H9 (cell line): Measurements from ENCODE around the gene AOC1. TPM values are rescaled to one million over a fixed set of nuclear protein-coding genes. Genes with fewer than 3 reads are reported as not detected.

Experiments
- DNase-seq: peaks from one replicate; pipeline ENCODE4 v3.0.0-alpha.2; 2017
- H2AFZ ChIP-seq: one replicate; pipeline ENCODE4 v1.6.1; 2013; ENCODE audit warnings: mild to moderate bottlenecking, low read length, control low read depth, moderate library complexity
- H2AK5ac ChIP-seq: 2 replicates; pipeline ENCODE4 v1.6.1; 2013; ENCODE audit warnings: low read length, control low read depth, mixed read lengths; ENCODE audit not compliant: insufficient read length
- H2BK120ac ChIP-seq: one replicate; pipeline ENCODE4 v1.6.1; 2013; ENCODE audit warnings: low read depth, mild to moderate bottlenecking, low read length, control low read depth, inconsistent platforms; ENCODE audit not compliant: poor library complexity, severe bottlenecking
- H2BK12ac ChIP-seq: 2 replicates; pipeline ENCODE4 v1.6.1; 2013; ENCODE audit warnings: low read length, control low read depth, mixed read lengths, low read depth; ENCODE audit not compliant: insufficient read length
- H2BK15ac ChIP-seq: 2 replicates; pipeline ENCODE4 v1.6.1; 2013; ENCODE audit warnings: low read depth, low read length, control low read depth
- H2BK20ac ChIP-seq: one replicate; pipeline ENCODE4 v1.6.1; 2013; ENCODE audit warnings: low read depth, mild to moderate bottlenecking, low read length, control low read depth, inconsistent platforms; ENCODE audit not compliant: poor library complexity, severe bottlenecking
- H2BK5ac ChIP-seq: 2 replicates; pipeline ENCODE4 v1.6.1; 2013; ENCODE audit warnings: low read length, control low read depth, mixed read lengths; ENCODE audit not compliant: insufficient read length
- H3K14ac ChIP-seq: 2 replicates; pipeline ENCODE4 v1.6.1; 2013; ENCODE audit warnings: low read length, control low read depth; ENCODE audit not compliant: insufficient read depth
- H3K18ac ChIP-seq: 2 replicates; pipeline ENCODE4 v1.6.1; 2013; ENCODE audit warnings: low read depth, mild to moderate bottlenecking, mixed read lengths, low read length, control low read depth; ENCODE audit not compliant: insufficient read length
- H3K23ac ChIP-seq: 2 replicates; pipeline ENCODE4 v1.6.1; 2013; ENCODE audit warnings: low read length, control low read depth, mixed read lengths, low read depth; ENCODE audit not compliant: insufficient read length
- H3K23me2 ChIP-seq: 2 replicates; pipeline ENCODE4 v1.6.1; 2013; ENCODE audit warnings: low read depth, mild to moderate bottlenecking, mixed read lengths, low read length, control low read depth; ENCODE audit not compliant: insufficient read length, poor library complexity, severe bottlenecking
- H3K27ac ChIP-seq: 2 replicates; pipeline ENCODE4 v1.5.1; 2013; ENCODE audit warnings: low read length, control low read depth, mixed read lengths, low read depth; ENCODE audit not compliant: insufficient read length
- H3K27me3 ChIP-seq: 2 replicates; pipeline ENCODE4 v1.6.1; 2013; ENCODE audit warnings: low read length, control low read depth, inconsistent platforms; ENCODE audit not compliant: insufficient read depth
- H3K4ac ChIP-seq: 2 replicates; pipeline ENCODE4 v1.6.1; 2013; ENCODE audit warnings: low read depth, mild to moderate bottlenecking, control low read depth, inconsistent platforms, low read length, moderate library complexity
- H3K4me1 ChIP-seq: 2 replicates; pipeline ENCODE4 v1.6.1; 2013; ENCODE audit warnings: low read length, control low read depth, inconsistent platforms; ENCODE audit not compliant: insufficient read depth
- H3K4me2 ChIP-seq: 2 replicates; pipeline ENCODE4 v1.6.1; 2013; ENCODE audit warnings: low read length, control low read depth, mixed read lengths; ENCODE audit not compliant: insufficient read length, insufficient read depth
- H3K56ac ChIP-seq: 2 replicates; pipeline ENCODE4 v1.6.1; 2013; ENCODE audit warnings: low read depth, mild to moderate bottlenecking, mixed read lengths, low read length, control low read depth; ENCODE audit not compliant: insufficient read length
- H3K79me1 ChIP-seq: 2 replicates; pipeline ENCODE4 v1.6.1; 2013; ENCODE audit warnings: low read depth, mild to moderate bottlenecking, moderate library complexity, low read length, control low read depth, inconsistent platforms; ENCODE audit not compliant: insufficient read depth, poor library complexity, severe bottlenecking
- H3K79me2 ChIP-seq: 2 replicates; pipeline ENCODE4 v1.6.1; 2013; ENCODE audit warnings: low read length, control low read depth, inconsistent platforms; ENCODE audit not compliant: insufficient read depth
- H3K9ac ChIP-seq: 2 replicates; pipeline ENCODE4 v1.6.1; 2013; ENCODE audit warnings: low read length, control low read depth, mixed read lengths; ENCODE audit not compliant: insufficient read length; ENCODE audit errors: extremely low read depth
- H3K9me3 ChIP-seq: one replicate; pipeline ENCODE4 v1.6.1; 2013; ENCODE audit warnings: low read depth, low read length, inconsistent platforms; ENCODE audit not compliant: control insufficient read depth
- H3T11ph ChIP-seq: one replicate; pipeline ENCODE4 v1.6.1; 2013; ENCODE audit warnings: mild to moderate bottlenecking, low read length, control low read depth, inconsistent platforms
- H4K20me1 ChIP-seq: one replicate; pipeline ENCODE4 v1.6.1; 2013; ENCODE audit not compliant: control insufficient read depth, insufficient read length, insufficient read depth
- H4K5ac ChIP-seq: 2 replicates; pipeline ENCODE4 v1.6.1; 2013; ENCODE audit warnings: low read depth, mild to moderate bottlenecking, mixed read lengths, low read length, control low read depth; ENCODE audit not compliant: insufficient read length
- H4K8ac ChIP-seq: replicated peaks from 2 replicates; pipeline ENCODE4 v1.6.1; 2013; ENCODE audit warnings: low read length, control low read depth, mixed read lengths, low read depth; ENCODE audit not compliant: insufficient read length
- H4K91ac ChIP-seq: 2 replicates; pipeline ENCODE4 v1.6.1; 2013; ENCODE audit warnings: low read depth, mild to moderate bottlenecking, moderate library complexity, mixed read lengths, low read length, control low read depth; ENCODE audit not compliant: insufficient read length
- H3K27ac Mint-ChIP-seq, 3 experiments: 2 replicates in 2 of 3; 3 replicates in 1 of 3; pipeline ENCODE4 v1.8.0; 2020 to 2021; ENCODE audit warnings: mixed read lengths in 3 of 3, mild to moderate bottlenecking in 1 of 3, moderate library complexity in 1 of 3
- H3K27me3 Mint-ChIP-seq: 2 replicates; pipeline ENCODE4 v1.8.0; 2021; ENCODE audit warnings: low read depth, mild to moderate bottlenecking, moderate library complexity, mixed read lengths
- H3K36me3 Mint-ChIP-seq, 3 experiments: 2 replicates in 2 of 3; 3 replicates in 1 of 3; pipeline ENCODE4 v1.8.0; 2020 to 2021; ENCODE audit warnings: low read depth in 3 of 3, mixed read lengths in 3 of 3; ENCODE audit not compliant: insufficient read depth in 1 of 3
- H3K4me1 Mint-ChIP-seq, 2 experiments: 2 replicates each; pipeline ENCODE4 v1.8.0; 2020; ENCODE audit warnings: mixed read lengths in 2 of 2
- H3K4me3 Mint-ChIP-seq, 2 experiments: 2 replicates in 1 of 2; 3 replicates in 1 of 2; pipeline ENCODE4 v1.8.0; 2020 to 2021; ENCODE audit warnings: mild to moderate bottlenecking in 2 of 2, mixed read lengths in 2 of 2, moderate library complexity in 1 of 2
- H3K9me3 Mint-ChIP-seq, 2 experiments: 2 replicates in 1 of 2; 3 replicates in 1 of 2; pipeline ENCODE4 v1.8.0; 2020; ENCODE audit warnings: mild to moderate bottlenecking in 2 of 2, mixed read lengths in 2 of 2, moderate library complexity in 1 of 2
- CTCF ChIP-seq: fragments of 200-600 bp; sonication (generic); conservative IDR thresholded peaks from 3 replicates; pipeline ENCODE4 v1.8.0; 2021; ENCODE audit warnings: antibody characterized with exemption, mild to moderate bottlenecking
- WGBS: extraction: QIAGEN DNeasy Blood & Tissue Kit; methylation state at CpG from one replicate; pipeline ENCODE4 v1.1.7; 2013; ENCODE audit warnings: missing lambda C conversion rate, low lambda C conversion rate, mixed read lengths; ENCODE audit not compliant: insufficient read length; ENCODE audit errors: extremely low coverage; 5-methylcytosine and 5-hydroxymethylcytosine counted together
- total RNA-seq: library from RNA; stranded (reverse); gene quantifications from 2 replicates; pipeline ENCODE4 v1.2.1, GENCODE V29; 2021

AOC1 gene
- total RNA-seq, 1 experiment from 2014 or later = 0.28 TPM

GRCh38 chr7:150838965-150839650 is 13.2 kb upstream of the AOC1 start:
- Histone ChIP-seq H4K8ac (no peak overlapping the region), H3K23ac (no peak overlapping the region), H3K23me2 (no peaks in the 10 kb centered on the region), H3K9me3 (no peaks in the 10 kb centered on the region), H2BK5ac (no peak overlapping the region), H3T11ph (no peak overlapping the region), H3K27me3 (no peaks in the 10 kb centered on the region), H3K56ac (no peak overlapping the region), H4K20me1 (no peaks in the 10 kb centered on the region), H3K18ac (no peak overlapping the region), H2AFZ (no peak overlapping the region), H3K14ac (no peak overlapping the region), H2BK20ac (no peak overlapping the region), H3K4ac (no peak overlapping the region), H2BK12ac (no peak overlapping the region), H3K27ac (no peak overlapping the region), H3K4me2 (no peak overlapping the region), H3K9ac (no peak overlapping the region), H2BK120ac (no peak overlapping the region), H3K79me1 (no peaks in the 10 kb centered on the region), H4K91ac (no peak overlapping the region), H2AK5ac (no peak overlapping the region), H3K79me2 (no peaks in the 10 kb centered on the region), H4K5ac (no peak overlapping the region), H3K4me1 (no peaks in the 10 kb centered on the region), H2BK15ac (no peak overlapping the region)
- Mint-ChIP-seq H3K4me1 (no peaks in the 10 kb centered on the region), H3K36me3 (no peaks in the 10 kb centered on the region), H3K27ac (no peak overlapping the region), H3K9me3 (no peaks in the 10 kb centered on the region; a peak in 1 of 5 replicates), H3K27me3 (peaks cover 49% of the 10 kb centered on the region), H3K4me3 (no peak overlapping the region)
- no peak for DNase-seq
- no peak for TF ChIP-seq CTCF
- no CpG with 5 or more reads among the region's 7 CpGs for WGBS
